ENCODE results near the gene BCL7A.
A peak's percentile ranks its signal among the peaks of the same experiment; 100 is the strongest.

BCL7A gene

DNA sequence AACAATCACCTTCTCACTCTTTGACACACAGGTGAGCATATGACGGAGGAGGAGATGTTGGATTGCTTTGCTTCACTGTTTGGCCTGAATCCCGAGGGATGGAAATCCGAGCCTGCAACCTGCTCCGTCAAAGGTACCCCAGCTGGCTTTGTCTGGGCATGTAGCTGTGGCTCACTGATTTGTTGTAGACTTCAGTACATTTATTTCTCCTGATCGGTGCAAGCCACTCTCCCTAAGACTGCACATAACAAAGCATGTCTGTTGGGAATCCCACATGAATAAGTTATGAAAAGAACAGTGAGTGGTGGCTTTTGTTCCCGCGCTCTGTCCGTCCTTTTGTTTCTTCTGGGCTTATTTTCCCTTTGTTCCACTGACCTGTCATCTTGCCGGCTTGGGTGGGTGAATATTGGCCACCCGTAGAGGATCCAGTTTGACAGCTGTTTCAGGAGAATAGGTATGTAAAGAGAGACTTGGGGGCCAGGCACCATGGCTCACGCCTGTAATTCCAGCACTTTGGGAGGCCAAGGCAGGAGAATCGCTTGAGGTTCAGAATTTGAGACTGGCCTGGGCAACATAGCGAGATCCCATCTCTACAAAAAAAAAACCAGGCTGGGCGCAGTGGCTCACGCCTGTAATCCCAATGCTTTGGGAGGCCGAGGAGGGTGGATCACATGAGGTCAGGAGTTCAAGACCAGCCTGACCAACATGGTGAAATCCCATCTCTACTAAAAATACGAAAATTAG is 20.0 kb upstream of the BCL7A start:
- DNase-seq = no peak

- DNase-seq = no peak
Observed at GRCh38 chr12:122003651-122004611, 17.8 kb upstream of the BCL7A start.

DNA sequence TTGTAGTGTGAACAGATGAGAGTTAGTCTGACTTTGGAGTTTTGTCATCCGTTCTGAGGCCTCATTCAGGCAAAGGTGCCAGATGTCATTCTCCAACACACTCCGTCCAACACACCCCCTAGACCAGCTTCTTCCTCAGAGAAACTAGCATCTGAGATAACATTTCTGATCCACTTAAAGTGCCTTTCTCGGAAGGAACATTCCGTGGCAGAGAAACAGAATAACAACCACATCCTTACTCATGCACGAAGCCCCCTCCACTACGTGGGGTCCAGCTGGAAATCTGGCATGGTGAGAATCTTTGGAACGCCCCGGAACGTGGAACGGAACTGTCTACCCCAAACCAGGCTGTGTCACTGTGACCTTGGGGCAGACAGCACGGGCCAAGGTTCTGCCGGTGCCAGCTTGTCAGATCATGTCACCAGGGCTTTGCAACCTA is 17.0 kb upstream of the BCL7A start:
- no peak for DNase-seq

DNA sequence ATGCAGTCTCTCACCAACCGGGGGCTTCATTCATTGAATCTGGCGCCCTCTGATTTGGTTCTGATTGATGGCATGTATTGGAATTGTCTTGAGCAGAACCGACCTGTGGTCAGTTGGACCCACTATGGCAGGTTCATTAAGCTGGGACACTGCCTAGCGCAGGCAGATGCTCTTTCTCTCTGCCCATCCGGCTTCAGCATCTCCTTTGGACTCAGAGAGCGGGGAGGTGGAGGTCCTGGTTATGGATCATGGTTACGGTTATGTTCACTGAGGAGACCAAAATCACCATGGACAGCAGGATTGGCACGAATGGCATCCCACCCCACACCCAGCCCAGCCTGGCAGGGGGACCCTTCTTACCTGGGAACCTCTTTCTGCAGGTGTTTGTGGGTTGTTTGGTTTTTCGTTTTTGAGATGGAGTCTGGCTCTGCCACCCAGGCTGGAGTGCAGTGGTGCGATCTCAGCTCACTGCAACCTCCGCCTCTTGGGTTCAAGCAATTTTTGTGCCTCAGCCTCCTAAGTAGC is 16.4 kb upstream of the BCL7A start:
- DNase-seq = no peak

- DNase-seq = no peak
Observed at GRCh38 chr12:122006186-122006926, 15.3 kb upstream of the BCL7A start.

GRCh38 chr12:122009741-122010140 is 11.9 kb upstream of the BCL7A start:
- DNase-seq = no peak

- no peak for DNase-seq
Observed at GRCh38 chr12:122012184-122012583, 9.5 kb upstream of the BCL7A start.

GRCh38 chr12:122013136-122013535 is 8.5 kb upstream of the BCL7A start:
- DNase-seq = no peak

- DNase-seq = no peak
Observed at GRCh38 chr12:122013791-122014590, 7.7 kb upstream of the BCL7A start.

DNA sequence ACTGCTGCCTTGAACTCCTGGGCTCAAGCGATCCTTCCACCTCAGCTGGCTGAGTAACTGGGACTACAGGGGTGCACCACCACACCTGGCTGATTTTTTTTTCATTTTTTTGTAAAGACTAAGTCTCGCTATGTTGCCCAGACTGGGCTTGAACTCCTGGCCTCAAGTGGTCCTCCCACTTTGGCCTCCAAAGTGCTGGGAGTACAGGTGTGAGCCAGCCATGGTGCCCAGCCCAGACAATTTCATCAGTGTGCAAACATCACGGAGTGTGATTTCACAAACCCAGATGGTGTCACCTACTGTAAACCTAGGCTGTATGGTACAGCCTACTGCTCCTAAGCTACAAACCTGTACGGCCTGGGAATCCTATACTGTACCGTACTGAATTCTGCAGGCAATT is 6.9 kb upstream of the BCL7A start:
- DNase-seq = no peak

- DNase-seq = no peak
Observed at GRCh38 chr12:122018457-122018856, 3.2 kb upstream of the BCL7A start.

GRCh38 chr12:122018937-122019336 is 2.7 kb upstream of the BCL7A start:
- DNase-seq = no peak

DNA sequence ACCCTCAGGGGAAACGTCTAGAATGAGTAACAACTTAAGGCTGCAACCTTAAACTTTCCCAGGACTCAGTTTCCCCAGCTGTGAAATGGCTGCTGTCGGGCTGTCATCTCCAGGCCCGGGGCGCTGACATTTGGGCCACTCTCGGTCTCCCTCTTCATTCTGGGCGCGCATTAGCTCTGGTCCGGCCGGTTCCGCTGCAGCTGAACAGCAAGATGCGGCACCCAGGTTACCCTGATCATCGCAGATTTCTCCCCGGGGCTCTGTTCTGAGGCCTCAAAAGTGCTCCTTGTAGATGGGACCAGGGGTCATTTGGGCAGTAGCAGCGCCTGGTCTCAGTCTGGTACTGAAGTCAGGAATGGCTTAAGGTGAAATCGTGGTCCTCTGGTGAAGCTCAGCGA is 890 bp upstream of the BCL7A start:
- DNase-seq = no peak

DNA sequence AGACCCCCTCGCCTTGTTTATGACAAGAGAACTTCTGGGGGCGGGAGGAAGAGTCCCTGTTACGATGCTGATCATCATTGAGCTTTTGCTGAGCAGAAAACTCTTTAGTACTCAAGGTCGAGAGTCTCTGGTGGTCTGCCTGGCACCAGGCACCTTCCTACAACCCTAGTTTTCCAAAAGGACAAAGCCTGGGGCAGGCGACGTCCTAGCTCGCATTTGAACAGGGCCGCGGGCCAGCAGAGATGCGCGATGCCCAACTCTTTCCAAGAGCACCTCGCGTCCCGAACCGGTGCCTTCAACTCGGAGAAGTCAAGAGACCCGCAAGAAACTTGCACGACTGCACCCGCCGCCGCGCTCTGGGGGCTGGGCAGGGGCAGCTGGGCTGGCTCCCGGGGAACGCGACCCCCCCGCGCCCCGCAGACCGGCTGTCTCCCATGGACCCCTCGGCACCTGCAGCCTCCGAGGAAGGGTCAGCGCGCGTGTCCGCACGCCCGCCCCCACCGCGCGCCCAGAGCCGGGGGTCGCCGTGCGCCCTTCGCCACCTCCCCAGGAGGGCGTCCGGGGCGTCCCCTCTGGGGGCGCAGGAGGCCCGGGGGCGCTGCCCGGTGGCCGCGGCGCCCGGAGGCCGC is 377 bp upstream of the BCL7A start:
- DNase-seq = peak; percentile 11

DNA sequence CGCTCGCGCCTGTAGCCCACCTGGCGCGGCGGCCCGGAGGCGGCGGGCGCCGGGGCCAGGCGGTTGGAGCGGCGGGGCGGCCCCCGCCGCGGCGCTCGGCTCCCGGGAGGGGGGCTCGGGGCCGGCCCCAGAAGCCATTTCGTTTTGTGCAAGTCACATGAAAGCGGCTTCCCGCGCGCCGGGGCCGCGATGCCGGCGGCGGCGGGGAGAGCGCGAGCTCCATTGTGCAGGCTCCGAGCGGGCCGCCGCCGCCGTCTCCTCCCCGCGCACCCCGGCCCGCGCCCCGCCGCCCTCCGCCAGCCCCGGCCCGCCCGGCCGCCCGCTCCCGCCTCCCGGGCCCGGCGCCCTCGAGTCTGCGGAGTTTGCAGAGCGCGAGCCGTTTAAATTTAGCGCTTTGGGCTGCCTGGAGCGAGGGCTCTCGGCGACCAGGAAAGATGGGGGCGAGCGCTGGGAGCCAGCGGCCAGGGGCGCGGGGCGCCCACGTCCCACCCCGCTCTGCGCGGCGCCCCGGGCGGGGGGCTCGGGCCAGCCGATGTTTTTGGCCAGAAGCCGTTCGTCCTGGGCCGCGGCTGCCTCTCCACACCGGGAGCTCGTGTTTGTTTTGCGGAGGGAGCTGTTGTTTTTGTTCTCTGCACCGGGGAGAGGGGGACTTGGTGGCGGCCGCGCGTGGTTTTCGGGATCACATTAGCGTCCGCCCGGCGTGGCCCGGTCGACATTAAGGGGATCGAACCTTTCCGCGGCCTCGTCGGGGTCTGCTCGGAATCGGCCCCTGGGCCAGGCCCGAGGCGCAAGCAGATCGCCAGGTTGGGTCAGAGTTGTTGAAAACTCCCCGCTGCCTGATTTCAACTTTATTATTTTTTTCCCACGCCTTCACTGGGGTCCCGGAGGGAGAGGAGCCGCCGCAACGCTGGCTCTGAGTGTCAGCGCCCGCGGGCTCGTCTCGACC is 982 bp downstream of the BCL7A start:
- DNase-seq = peak; percentile 26

GRCh38 chr12:122023339-122024131 is 1.9 kb downstream of the BCL7A start:
- no peak for DNase-seq

GRCh38 chr12:122024132-122024785 is 2.6 kb downstream of the BCL7A start:
- no peak for DNase-seq

- no peak for DNase-seq
Observed at GRCh38 chr12:122026706-122027333, 5.1 kb downstream of the BCL7A start.

Measured in stimulated activated CD4-positive, alpha-beta T cell treated with anti-CD3 and anti-CD28 coated beads, Interleukin-4, amount 100 ng/mL, for 24 hours (primary cell).